GM21381 (cell line): Measurements from ENCODE around the gene SLCO3A1.

Experiments
- ATAC-seq: cut with Tn5 transposase; IDR thresholded peaks from one replicate; pipeline ENCODE4 v1.9.1; 2021; ENCODE audit warnings: mild to moderate bottlenecking, moderate library complexity; ENCODE audit not compliant: unreplicated experiment

The SLCO3A1 gene

GRCh38 chr15:91881569-91882297 lies 28.2 kb downstream of the SLCO3A1 start:
- no peak for ATAC-seq

GRCh38 chr15:91882858-91883586 lies 29.5 kb downstream of the SLCO3A1 start:
- no peak for ATAC-seq

GRCh38 chr15:91884606-91885005 lies 31.1 kb downstream of the SLCO3A1 start:
- no peak for ATAC-seq

GRCh38 chr15:91885054-91885453 lies 31.5 kb downstream of the SLCO3A1 start:
- no peak for ATAC-seq

GRCh38 chr15:91885714-91886270 lies 32.3 kb downstream of the SLCO3A1 start:
- ATAC-seq, result no peak

GRCh38 chr15:91886878-91887277 lies 33.4 kb downstream of the SLCO3A1 start:
- no peak for ATAC-seq

- ATAC-seq, result no peak
These were observed 33.8 kb downstream of the SLCO3A1 start for GRCh38 chr15:91887321-91887720.

GRCh38 chr15:91887921-91888373 lies 34.4 kb downstream of the SLCO3A1 start:
- no peak for ATAC-seq

GRCh38 chr15:91889111-91889815 lies 35.8 kb downstream of the SLCO3A1 start:
- no peak for ATAC-seq

GRCh38 chr15:91890614-91891013 lies 37.1 kb downstream of the SLCO3A1 start:
- no peak for ATAC-seq

GRCh38 chr15:91891101-91891500 lies 37.6 kb downstream of the SLCO3A1 start:
- no peak for ATAC-seq

GRCh38 chr15:91891788-91892345 lies 38.4 kb downstream of the SLCO3A1 start:
- ATAC-seq, result no peak

- no peak for ATAC-seq
These were observed 38.9 kb downstream of the SLCO3A1 start for GRCh38 chr15:91892436-91892835.

GRCh38 chr15:91894606-91895005 lies 41.1 kb downstream of the SLCO3A1 start:
- no peak for ATAC-seq

GRCh38 chr15:91895051-91895450 lies 41.5 kb downstream of the SLCO3A1 start:
- no peak for ATAC-seq

- ATAC-seq, result no peak
These were observed 43.0 kb downstream of the SLCO3A1 start for GRCh38 chr15:91896341-91897055.

GRCh38 chr15:91897585-91898372 lies 44.3 kb downstream of the SLCO3A1 start:
- ATAC-seq, result no peak

GRCh38 chr15:91898843-91899242 lies 45.3 kb downstream of the SLCO3A1 start:
- no peak for ATAC-seq

- ATAC-seq, result no peak
These were observed 51.4 kb downstream of the SLCO3A1 start for GRCh38 chr15:91904942-91905341.

GRCh38 chr15:91908391-91908790 lies 54.9 kb downstream of the SLCO3A1 start:
- no peak for ATAC-seq
